A673 (cell line): ENCODE data around the gene GLB1L2.

ENCODE experiments used
- CTCF ChIP-seq: fragments of 300-800, 200-600 bp; sonication (generic); conservative IDR thresholded peaks from 2 replicates; pipeline ENCODE4 v1.5.1; 2017; ENCODE audit warnings: low read depth, mild to moderate bottlenecking, antibody characterized with exemption, low read length, moderate library complexity, mixed read lengths
- EZH2 ChIP-seq: fragments of 200-600 bp; sonication (generic); IDR thresholded peaks from 2 replicates; pipeline ENCODE4 v1.6.1; 2017; ENCODE audit warnings: borderline replicate concordance, low read depth, mild to moderate bottlenecking, mixed read lengths, antibody characterized with exemption, low read length; ENCODE audit not compliant: poor library complexity, severe bottlenecking

- no peak for TF ChIP-seq CTCF
- TF ChIP-seq EZH2: no peak
Observed at GRCh38 chr11:134362192-134362901, 30.6 kb downstream of the GLB1L2 start.
